Liver (tissue), 9 donors: ENCODE results near the gene PPP1R36. TPM values are rescaled to one million over a fixed set of nuclear protein-coding genes. Genes with fewer than 3 reads are reported as not detected.

Experiments used
- DNase-seq: peaks from one replicate; pipeline ENCODE4 v3.0.0-alpha.2; 2017; ENCODE audit warnings: low spot score
- H3K27ac ChIP-seq, 2 donors: one replicate each; pipeline ENCODE4 v1.7.0; 2013; ENCODE audit warnings: inconsistent platforms in 2 of 2, low read length in 2 of 2, control low read depth in 1 of 2, low read depth in 1 of 2, mild to moderate bottlenecking in 1 of 2
- H3K27me3 ChIP-seq, 4 donors: one replicate each; pipeline versions ENCODE4 v1.6.1 to v1.7.0; 2013; ENCODE audit warnings: low read length in 3 of 4, inconsistent platforms in 1 of 4, mild to moderate bottlenecking in 1 of 4, moderate library complexity in 1 of 4; ENCODE audit not compliant: control insufficient read depth in 4 of 4, insufficient read depth in 4 of 4
- H3K36me3 ChIP-seq, 4 donors: one replicate each; pipeline versions ENCODE4 v1.6.1 to v1.7.0; 2013; ENCODE audit warnings: low read length in 3 of 4, mild to moderate bottlenecking in 3 of 4, low read depth in 1 of 4, moderate library complexity in 1 of 4; ENCODE audit not compliant: control insufficient read depth in 4 of 4, insufficient read depth in 3 of 4
- H3K4me1 ChIP-seq, 4 donors: one replicate each; pipeline versions ENCODE4 v1.6.1 to v1.7.0; 2013; ENCODE audit warnings: low read length in 3 of 4, mild to moderate bottlenecking in 3 of 4, moderate library complexity in 1 of 4; ENCODE audit not compliant: control insufficient read depth in 4 of 4, insufficient read depth in 4 of 4
- H3K4me3 ChIP-seq, 3 donors: one replicate each; pipeline versions ENCODE4 v1.6.1 to v1.7.0; 2013; ENCODE audit warnings: low read length in 3 of 3, control low read depth in 1 of 3, low read depth in 1 of 3, mild to moderate bottlenecking in 1 of 3
- H3K9ac ChIP-seq, 2 donors: one replicate each; pipeline ENCODE4 v1.7.0; 2013; ENCODE audit warnings: low read length in 2 of 2, mild to moderate bottlenecking in 2 of 2, moderate library complexity in 2 of 2, control low read depth in 1 of 2, low read depth in 1 of 2
- H3K9me3 ChIP-seq, 4 donors: one replicate each; pipeline versions ENCODE4 v1.6.1 to v1.7.0; 2013; ENCODE audit warnings: low read length in 3 of 4; ENCODE audit not compliant: control insufficient read depth in 4 of 4
- ATF3 ChIP-seq: IDR thresholded peaks from 2 replicates; pipeline ENCODE4 v1.6.1; 2016; ENCODE audit warnings: antibody characterized with exemption
- EGR1 ChIP-seq, 2 donors: IDR thresholded peaks; 2 replicates each; pipeline ENCODE4 v1.6.1; 2016 to 2018; ENCODE audit warnings: antibody characterized with exemption in 2 of 2, low read depth in 2 of 2
- FOXA1 ChIP-seq: IDR thresholded peaks from 2 replicates; pipeline ENCODE4 v1.6.1; 2016; ENCODE audit warnings: antibody characterized with exemption
- FOXA2 ChIP-seq: IDR thresholded peaks from 2 replicates; pipeline ENCODE4 v1.6.1; 2016; ENCODE audit warnings: antibody characterized with exemption
- GABPA ChIP-seq, 2 donors: IDR thresholded peaks in 1 of 2; conservative IDR thresholded peaks in 1 of 2; 2 replicates each; pipeline ENCODE4 v1.6.1; 2016; ENCODE audit warnings: antibody characterized with exemption in 2 of 2, mild to moderate bottlenecking in 1 of 2, moderate library complexity in 1 of 2
- HNF4A ChIP-seq, 2 donors: conservative IDR thresholded peaks; 2 replicates each; pipeline ENCODE4 v1.6.1; 2016; ENCODE audit warnings: antibody characterized with exemption in 2 of 2, mild to moderate bottlenecking in 2 of 2
- HNF4G ChIP-seq: IDR thresholded peaks from 2 replicates; pipeline ENCODE4 v1.6.1; 2016; ENCODE audit warnings: antibody characterized with exemption
- JUND ChIP-seq, 2 donors: IDR thresholded peaks; 2 replicates each; pipeline ENCODE4 v1.6.1; 2016; ENCODE audit warnings: antibody characterized with exemption in 2 of 2
- NR2F2 ChIP-seq: IDR thresholded peaks from 2 replicates; pipeline ENCODE4 v1.6.1; 2016; ENCODE audit warnings: antibody characterized with exemption
- RAD21 ChIP-seq, 2 donors: IDR thresholded peaks; 2 replicates each; pipeline ENCODE4 v1.6.1; 2016; ENCODE audit warnings: antibody characterized with exemption in 2 of 2, mild to moderate bottlenecking in 2 of 2
- RXRA ChIP-seq, 2 donors: IDR thresholded peaks; 2 replicates each; pipeline ENCODE4 v1.6.1; 2017 to 2018; ENCODE audit warnings: antibody characterized with exemption in 2 of 2, mild to moderate bottlenecking in 1 of 2
- SP1 ChIP-seq: IDR thresholded peaks from 2 replicates; pipeline ENCODE4 v1.6.1; 2018; ENCODE audit warnings: antibody characterized with exemption, mild to moderate bottlenecking
- TAF1 ChIP-seq: conservative IDR thresholded peaks from 2 replicates; pipeline ENCODE4 v1.6.1; 2016; ENCODE audit warnings: antibody characterized with exemption, mild to moderate bottlenecking
- YY1 ChIP-seq: IDR thresholded peaks from 2 replicates; pipeline ENCODE4 v1.6.1; 2016; ENCODE audit warnings: antibody characterized with exemption, mild to moderate bottlenecking
- WGBS: extraction: QIAGEN DNeasy Blood & Tissue Kit; methylation state at CpG from one replicate; pipeline ENCODE4 v1.1.7; 2013; 5-methylcytosine and 5-hydroxymethylcytosine counted together
- polyA plus RNA-seq, 2 donors: library from polyadenylated mRNA; stranded (reverse) in 1 of 2; unstranded in 1 of 2; fragments of 200-250 nt in 1 of 2; fragments of >200 nt in 1 of 2; fragmentation: Nextera tagmentation in 1 of 2; extraction: Ambion mirVana in 1 of 2; gene quantifications; one replicate each; pipeline versions ENCODE4 v1.2.1 to v1.2.3, GENCODE V29; 2013 to 2015
- total RNA-seq, 2 donors: library from RNA; depleted of rRNA; stranded (reverse); fragments of >200 nt; gene quantifications; one replicate each; pipeline ENCODE4 v1.2.3, GENCODE V29; 2014
- TF ChIP-seq, protein P1 (sequence below): IDR thresholded peaks from 2 replicates; pipeline ENCODE4 v1.6.1; 2016; ENCODE audit warnings: antibody characterized with exemption
- TF ChIP-seq, protein P2 (sequence below): fragments of 150-350 bp; IDR thresholded peaks from 2 replicates; pipeline ENCODE4 v1.5.1; 2017; ENCODE audit warnings: improper control_type of control experiment, low read depth, low read length; ENCODE audit not compliant: missing input control
- TF ChIP-seq, protein P3 (sequence below): IDR thresholded peaks from 2 replicates; pipeline ENCODE4 v1.6.1; 2016; ENCODE audit warnings: antibody characterized with exemption
- TF ChIP-seq, protein P4 (sequence below): IDR thresholded peaks from 2 replicates; pipeline ENCODE4 v1.6.1; 2016; ENCODE audit warnings: antibody characterized with exemption, mild to moderate bottlenecking
- donor health status: healthy.
- donor health status: healthy.
- donor health status: healthy.
- donor health status: healthy.
- donor health status: healthy.

Gene PPP1R36
- total and polyA plus RNA-seq, 4 donors = 0.08 to 0.09 (median 0.08) TPM; not detected in 1

GRCh38 chr14:64536488-64537245, 13.1 kb upstream of the PPP1R36 start:
- TF ChIP-seq SP1 (no peak), ATF3 (no peak), NR2F2 (no peak), JUND (IDR thresholded peaks at IDR 0.05) (no peak)
- 93% methylated on average over 4 of the region's 4 CpGs for WGBS
- Histone ChIP-seq H3K36me3 (no peaks in the 10 kb centered on the region), H3K9me3 (peaks cover 0 to 9% (median 3%) of the 10 kb centered on the region in 4 donors), H3K27ac (no peak overlapping the region), H3K4me1 (peaks cover 0 to 4% (median 2%) of the 10 kb centered on the region in 4 donors), H3K4me3 (no peak overlapping the region), H3K9ac (no peak overlapping the region), H3K27me3 (no peaks in the 10 kb centered on the region)
- DNase-seq = no peak

GRCh38 chr14:64540208-64541202, 9.3 kb upstream of the PPP1R36 start, which contains the start of gene HSPA2:
TSS of gene HSPA2 (plus strand) at chr14:64540741. CDS start at chr14:64540850, 109 bp downstream.
- Histone ChIP-seq H3K27me3 (peaks cover 0 to 4% (median 0%) of the 10 kb centered on the region in 4 donors), H3K9me3 (peaks cover 0 to 11% (median 3%) of the 10 kb centered on the region in 4 donors), H3K9ac (peak within 1 kb of the TSS in 1 of 2 donors; percentile 63), H3K4me3 (peak within 1 kb of the TSS; percentile 48 to 64 (median 54)), H3K36me3 (no peaks in the 10 kb centered on the region), H3K27ac (peak within 1 kb of the TSS; percentile 71 to 86), H3K4me1 (peaks cover 0 to 12% (median 2%) of the 10 kb centered on the region in 4 donors)
- TF ChIP-seq JUND (IDR thresholded peaks at IDR 0.05) = no peak
- peak; percentile 56 to 61 for TF ChIP-seq RXRA (IDR thresholded peaks at IDR 0.05)
- peak; percentile 98 for TF ChIP-seq TAF1
- TF ChIP-seq, protein P1, sequence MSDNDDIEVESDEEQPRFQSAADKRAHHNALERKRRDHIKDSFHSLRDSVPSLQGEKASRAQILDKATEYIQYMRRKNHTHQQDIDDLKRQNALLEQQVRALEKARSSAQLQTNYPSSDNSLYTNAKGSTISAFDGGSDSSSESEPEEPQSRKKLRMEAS = peak; percentile 80
- peak in 1 of 2 donors; percentile 20 for TF ChIP-seq EGR1 (IDR thresholded peaks at IDR 0.05; ENCODE audit: low read depth in 2 of 2)
- TF ChIP-seq SP1 = peak; percentile 99
- TF ChIP-seq, protein P2, sequence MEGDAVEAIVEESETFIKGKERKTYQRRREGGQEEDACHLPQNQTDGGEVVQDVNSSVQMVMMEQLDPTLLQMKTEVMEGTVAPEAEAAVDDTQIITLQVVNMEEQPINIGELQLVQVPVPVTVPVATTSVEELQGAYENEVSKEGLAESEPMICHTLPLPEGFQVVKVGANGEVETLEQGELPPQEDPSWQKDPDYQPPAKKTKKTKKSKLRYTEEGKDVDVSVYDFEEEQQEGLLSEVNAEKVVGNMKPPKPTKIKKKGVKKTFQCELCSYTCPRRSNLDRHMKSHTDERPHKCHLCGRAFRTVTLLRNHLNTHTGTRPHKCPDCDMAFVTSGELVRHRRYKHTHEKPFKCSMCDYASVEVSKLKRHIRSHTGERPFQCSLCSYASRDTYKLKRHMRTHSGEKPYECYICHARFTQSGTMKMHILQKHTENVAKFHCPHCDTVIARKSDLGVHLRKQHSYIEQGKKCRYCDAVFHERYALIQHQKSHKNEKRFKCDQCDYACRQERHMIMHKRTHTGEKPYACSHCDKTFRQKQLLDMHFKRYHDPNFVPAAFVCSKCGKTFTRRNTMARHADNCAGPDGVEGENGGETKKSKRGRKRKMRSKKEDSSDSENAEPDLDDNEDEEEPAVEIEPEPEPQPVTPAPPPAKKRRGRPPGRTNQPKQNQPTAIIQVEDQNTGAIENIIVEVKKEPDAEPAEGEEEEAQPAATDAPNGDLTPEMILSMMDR = peak; percentile 76
- TF ChIP-seq HNF4A (conservative IDR thresholded peaks at IDR 0.05) = peak; percentile 70 to 80
- TF ChIP-seq, protein P3, sequence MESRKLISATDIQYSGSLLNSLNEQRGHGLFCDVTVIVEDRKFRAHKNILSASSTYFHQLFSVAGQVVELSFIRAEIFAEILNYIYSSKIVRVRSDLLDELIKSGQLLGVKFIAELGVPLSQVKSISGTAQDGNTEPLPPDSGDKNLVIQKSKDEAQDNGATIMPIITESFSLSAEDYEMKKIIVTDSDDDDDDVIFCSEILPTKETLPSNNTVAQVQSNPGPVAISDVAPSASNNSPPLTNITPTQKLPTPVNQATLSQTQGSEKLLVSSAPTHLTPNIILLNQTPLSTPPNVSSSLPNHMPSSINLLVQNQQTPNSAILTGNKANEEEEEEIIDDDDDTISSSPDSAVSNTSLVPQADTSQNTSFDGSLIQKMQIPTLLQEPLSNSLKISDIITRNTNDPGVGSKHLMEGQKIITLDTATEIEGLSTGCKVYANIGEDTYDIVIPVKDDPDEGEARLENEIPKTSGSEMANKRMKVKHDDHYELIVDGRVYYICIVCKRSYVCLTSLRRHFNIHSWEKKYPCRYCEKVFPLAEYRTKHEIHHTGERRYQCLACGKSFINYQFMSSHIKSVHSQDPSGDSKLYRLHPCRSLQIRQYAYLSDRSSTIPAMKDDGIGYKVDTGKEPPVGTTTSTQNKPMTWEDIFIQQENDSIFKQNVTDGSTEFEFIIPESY = peak; percentile 89
- TF ChIP-seq FOXA1 = peak; percentile 59
- TF ChIP-seq FOXA2 = peak; percentile 72
- TF ChIP-seq HNF4G = peak; percentile 42
- TF ChIP-seq GABPA (IDR thresholded peaks at IDR 0.05 in 1 of 2, conservative IDR thresholded peaks at IDR 0.05 in 1 of 2) = no peak
- peak; percentile 35 for TF ChIP-seq NR2F2
- TF ChIP-seq YY1 = no peak
- TF ChIP-seq, protein P4, sequence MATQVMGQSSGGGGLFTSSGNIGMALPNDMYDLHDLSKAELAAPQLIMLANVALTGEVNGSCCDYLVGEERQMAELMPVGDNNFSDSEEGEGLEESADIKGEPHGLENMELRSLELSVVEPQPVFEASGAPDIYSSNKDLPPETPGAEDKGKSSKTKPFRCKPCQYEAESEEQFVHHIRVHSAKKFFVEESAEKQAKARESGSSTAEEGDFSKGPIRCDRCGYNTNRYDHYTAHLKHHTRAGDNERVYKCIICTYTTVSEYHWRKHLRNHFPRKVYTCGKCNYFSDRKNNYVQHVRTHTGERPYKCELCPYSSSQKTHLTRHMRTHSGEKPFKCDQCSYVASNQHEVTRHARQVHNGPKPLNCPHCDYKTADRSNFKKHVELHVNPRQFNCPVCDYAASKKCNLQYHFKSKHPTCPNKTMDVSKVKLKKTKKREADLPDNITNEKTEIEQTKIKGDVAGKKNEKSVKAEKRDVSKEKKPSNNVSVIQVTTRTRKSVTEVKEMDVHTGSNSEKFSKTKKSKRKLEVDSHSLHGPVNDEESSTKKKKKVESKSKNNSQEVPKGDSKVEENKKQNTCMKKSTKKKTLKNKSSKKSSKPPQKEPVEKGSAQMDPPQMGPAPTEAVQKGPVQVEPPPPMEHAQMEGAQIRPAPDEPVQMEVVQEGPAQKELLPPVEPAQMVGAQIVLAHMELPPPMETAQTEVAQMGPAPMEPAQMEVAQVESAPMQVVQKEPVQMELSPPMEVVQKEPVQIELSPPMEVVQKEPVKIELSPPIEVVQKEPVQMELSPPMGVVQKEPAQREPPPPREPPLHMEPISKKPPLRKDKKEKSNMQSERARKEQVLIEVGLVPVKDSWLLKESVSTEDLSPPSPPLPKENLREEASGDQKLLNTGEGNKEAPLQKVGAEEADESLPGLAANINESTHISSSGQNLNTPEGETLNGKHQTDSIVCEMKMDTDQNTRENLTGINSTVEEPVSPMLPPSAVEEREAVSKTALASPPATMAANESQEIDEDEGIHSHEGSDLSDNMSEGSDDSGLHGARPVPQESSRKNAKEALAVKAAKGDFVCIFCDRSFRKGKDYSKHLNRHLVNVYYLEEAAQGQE = peak; percentile 89
- peak; percentile 20 for TF ChIP-seq ATF3
- peak; percentile 81 to 84 for TF ChIP-seq RAD21 (IDR thresholded peaks at IDR 0.05)
- DNase-seq = peak; percentile 98
- WGBS = 10% methylated on average over 79 of the region's 79 CpGs
